Stimulated activated CD8-positive, alpha-beta memory T cell treated with anti-CD3 and anti-CD28 coated beads, Interleukin-12 subunit alpha, Interleukin-12 subunit beta, amount 100 ng/mL, for 1 hour (primary cell): Measurements from ENCODE around the gene PIM1.

Experiments used
- DNase-seq: peaks from one replicate; pipeline ENCODE4 v3.0.0-alpha.2; 2020; ENCODE audit warnings: low read depth

PIM1 gene

DNA sequence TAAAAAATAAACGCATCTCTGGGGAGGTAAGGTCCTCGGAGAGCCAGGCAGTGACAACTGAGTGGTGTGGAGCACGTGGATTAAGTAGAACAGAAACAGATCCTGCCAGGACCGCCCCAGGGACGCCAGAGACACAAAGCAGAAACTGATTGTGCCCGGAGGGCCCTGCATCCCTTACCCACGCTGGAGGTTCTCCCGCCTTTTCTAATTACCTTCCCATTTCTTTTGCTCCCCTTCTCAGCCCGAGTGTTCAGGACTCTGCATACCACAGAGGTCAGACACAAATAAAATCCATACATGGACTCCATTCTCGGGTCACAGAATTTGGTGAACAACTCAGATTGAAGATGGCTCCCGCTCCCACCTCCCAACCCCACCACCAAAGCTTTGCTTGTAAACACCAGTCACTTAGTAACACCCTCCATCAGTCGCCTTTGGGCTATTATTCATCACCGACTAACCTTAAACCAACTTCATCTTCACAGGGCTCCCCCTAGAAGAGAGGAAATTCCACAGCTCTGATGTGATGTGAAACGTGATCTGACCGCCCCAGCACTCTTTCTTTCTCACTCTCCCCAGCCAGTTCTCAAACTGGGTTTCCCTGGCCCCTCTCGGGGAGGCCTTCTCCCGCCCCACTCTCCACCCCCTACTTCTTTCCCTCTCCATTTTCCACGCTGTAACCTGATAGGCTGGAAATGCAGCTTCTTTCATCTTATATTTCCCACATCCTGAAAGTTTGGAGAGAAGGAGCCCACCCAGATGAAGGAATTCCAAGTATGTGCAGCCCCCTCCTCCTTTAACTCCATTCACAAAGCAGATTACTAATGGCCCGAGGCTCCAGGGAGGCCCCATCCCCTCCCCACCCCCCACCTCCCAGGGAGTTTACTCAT is 32.5 kb upstream of the PIM1 start:
- no peak for DNase-seq

GRCh38 chr6:37138856-37139229 is 31.1 kb upstream of the PIM1 start:
- no peak for DNase-seq

GRCh38 chr6:37139230-37139962 is 30.6 kb upstream of the PIM1 start:
- DNase-seq, result no peak

DNA sequence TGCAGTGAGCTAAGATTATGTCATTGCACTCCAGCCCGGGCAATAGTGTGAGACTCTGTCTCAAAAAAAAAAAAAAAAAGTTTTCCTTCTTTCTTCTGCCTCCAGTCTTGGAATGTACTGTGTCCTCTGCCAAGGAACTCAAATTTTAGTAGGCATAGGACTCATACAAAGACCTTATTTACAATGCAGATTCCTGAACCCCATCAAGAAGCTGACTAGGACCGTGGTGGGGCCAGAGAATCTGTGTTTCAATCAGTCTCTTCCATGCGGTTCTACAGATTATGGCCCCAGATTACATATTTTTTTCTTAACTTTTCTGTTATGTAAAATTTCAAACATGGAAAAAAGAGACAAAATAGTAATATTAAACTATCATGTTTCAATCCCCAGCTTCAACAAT is 29.8 kb upstream of the PIM1 start:
- no peak for DNase-seq

DNA sequence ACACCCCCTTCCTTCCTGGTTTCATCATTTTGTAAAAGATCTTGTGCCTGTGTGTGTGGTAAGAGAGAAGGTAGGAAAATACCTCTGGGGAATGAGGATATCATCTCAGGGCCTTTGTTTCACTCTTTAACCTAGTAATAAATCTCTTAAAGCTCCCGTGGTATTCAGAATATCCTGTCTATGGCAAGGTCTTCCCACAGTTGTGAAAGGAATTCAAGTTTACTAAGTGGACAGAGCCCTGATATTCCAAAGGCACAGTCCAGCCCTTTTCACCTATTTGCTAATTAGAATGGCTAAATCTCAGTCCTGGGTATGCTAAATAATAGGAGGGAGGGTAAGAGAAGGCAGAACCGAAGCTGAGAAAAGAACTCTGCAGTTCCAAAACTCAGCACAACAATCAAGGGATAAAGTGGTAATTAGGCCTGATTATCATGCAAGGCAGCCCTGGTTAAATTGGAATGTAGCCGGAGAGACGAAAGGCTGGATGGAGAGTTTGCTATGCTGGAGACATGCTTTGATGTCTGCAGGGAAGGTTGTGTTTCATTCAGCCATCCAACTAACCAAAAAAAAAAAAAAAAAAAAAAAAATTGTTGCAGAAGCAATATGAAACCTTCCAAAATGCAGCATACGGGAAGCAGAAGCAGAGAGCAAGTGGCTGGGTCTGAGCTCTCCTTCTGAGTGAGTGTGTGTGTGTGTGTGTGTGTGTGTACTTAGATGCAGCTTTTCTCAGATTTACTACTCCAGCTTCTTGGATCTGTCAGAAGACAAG is 28.5 kb upstream of the PIM1 start:
- no peak for DNase-seq

- DNase-seq, result no peak
Observed at GRCh38 chr6:37142050-37142614, 27.8 kb upstream of the PIM1 start.

- DNase-seq, result no peak
Observed at GRCh38 chr6:37143585-37143984, 26.4 kb upstream of the PIM1 start.

DNA sequence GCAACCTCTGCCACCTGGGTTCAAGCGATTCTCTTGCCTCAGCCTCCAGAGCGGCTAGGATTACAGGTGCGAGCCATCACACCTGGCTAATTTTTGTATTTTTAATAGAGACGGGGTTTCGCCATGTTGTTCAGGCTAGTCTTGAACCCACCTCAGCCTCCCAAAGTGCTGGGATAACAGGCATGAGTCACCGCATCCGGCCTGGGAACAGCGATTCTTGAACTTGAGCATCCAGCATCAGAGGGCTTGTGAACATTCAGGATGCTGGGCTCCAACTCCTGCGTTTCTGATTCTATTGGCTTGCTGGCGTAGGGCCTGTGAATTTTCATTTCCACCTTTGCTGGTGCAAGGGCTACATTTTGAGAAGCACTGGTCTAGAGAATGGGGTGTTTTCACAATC is 24.5 kb upstream of the PIM1 start:
- no peak for DNase-seq

DNA sequence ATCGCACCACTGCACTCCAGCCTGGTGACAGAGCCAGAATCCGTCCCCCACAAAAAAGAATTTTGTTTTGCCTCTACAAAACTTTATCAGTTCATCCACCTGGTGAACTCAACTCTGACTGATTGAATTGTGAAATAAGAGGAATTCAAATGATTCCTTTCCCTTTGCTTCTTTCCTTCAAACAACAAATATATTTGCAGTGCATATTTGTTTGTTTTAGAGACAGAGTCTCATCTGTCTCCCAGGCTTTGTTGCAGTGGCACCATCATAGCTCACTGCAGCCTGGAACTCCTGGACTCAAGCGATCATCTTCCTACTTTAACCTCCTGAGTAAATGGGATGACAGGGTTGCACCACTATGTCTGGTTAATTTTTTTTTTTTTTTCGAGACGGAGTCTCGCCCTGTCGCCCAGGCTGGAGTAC is 23.2 kb upstream of the PIM1 start:
- DNase-seq, result no peak

- DNase-seq, result no peak
Observed at GRCh38 chr6:37149745-37150144, 20.2 kb upstream of the PIM1 start.

DNA sequence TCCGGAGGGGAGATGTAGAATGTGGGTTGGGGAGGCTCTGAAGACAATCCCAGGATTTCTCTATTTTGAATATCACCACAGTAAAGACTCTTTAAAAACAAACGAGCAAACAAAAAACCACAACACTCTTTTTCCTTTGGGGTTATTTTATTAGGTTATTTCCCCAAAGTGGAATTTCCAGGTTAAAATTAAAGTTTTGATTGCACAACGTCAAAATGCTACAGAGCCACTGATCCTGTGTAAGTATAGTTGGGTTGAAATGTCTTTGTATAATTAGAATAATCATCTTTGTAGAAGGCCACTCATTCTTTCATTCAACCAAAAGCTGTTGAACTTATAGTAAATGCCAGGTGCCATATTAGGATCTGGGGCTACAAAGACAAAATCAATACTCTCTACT is 19.6 kb upstream of the PIM1 start:
- DNase-seq, result no peak

DNA sequence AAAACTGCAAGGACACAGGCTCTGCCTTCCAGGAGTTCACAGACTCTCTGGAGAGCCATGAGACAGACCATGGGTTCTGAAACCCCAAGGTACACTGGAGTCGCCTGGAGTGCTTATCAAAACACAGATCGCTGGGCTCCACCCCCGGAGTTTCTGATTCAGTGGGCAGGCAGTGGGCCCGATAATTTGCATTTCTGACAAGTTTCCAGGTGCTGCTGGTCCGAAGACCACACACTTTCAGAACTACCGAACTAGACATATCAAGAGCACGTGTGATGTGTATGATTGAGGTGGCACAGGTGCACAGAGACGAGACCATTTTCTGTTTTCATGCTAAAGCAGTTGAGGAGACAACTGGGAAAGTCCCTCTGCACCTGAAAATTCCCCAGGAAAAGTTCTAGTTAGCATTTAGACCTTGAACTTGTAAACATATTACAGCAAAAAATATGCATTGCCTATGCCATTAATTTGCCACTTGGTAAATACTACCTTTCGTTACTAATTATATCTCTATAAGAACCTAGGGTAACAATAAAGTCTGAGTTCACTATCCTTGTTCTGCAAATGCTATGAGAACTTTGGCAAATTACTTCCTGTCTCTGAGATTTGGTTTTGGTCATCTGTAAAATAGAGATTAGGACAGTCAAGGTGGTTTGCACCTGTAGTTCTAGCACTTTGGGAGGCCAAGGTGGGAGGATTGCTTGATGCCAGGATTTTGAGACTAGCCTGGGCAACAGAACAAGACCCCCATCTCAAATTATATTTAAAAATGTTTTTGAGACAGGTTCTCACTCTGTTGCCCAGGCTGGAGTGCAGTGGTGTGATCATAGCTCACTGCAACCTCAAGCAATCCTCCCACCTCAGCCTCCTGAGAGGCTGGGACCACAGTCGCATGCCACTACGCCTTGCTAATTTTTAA is 14.3 kb upstream of the PIM1 start:
- no peak for DNase-seq

DNA sequence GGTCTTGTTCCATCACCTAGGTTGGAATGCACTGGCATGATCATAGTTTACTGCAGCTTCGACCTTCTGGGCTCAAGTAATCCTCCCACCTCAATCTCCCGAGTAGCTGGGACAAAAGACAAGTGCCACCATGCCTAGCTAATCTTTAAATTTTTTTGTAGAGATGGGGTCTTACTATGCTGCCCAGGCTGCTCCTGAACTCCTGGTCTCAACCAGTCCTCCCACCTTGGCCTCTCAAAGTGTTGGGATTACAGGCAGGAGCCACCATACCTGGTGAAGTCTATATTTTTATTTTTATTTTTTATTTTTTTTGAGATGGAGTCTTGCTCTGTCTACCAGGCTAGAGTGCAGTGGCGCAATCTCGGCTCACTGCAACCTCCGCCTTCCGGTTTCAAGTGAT is 11.4 kb upstream of the PIM1 start:
- no peak for DNase-seq

GRCh38 chr6:37160922-37161778 is 8.8 kb upstream of the PIM1 start:
- no peak for DNase-seq

DNA sequence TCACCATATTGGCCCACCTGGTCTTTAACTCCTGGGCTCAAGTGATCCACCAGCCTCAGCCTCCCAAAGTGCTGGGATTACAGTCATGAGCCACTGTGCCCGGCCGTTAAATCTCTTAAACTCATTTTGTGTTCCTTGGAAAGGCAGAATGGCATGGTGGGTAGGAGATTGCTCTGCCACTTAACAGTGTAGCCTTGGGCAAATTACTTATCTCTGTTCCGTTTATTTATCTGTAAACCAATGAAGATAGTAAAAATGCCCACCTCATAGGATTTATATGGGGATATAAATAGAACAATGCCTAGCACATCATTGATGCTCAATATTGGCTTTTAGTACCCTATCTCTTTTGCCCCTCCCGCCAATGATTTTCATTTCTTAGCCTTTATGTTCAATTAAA is 7.2 kb upstream of the PIM1 start:
- no peak for DNase-seq

DNA sequence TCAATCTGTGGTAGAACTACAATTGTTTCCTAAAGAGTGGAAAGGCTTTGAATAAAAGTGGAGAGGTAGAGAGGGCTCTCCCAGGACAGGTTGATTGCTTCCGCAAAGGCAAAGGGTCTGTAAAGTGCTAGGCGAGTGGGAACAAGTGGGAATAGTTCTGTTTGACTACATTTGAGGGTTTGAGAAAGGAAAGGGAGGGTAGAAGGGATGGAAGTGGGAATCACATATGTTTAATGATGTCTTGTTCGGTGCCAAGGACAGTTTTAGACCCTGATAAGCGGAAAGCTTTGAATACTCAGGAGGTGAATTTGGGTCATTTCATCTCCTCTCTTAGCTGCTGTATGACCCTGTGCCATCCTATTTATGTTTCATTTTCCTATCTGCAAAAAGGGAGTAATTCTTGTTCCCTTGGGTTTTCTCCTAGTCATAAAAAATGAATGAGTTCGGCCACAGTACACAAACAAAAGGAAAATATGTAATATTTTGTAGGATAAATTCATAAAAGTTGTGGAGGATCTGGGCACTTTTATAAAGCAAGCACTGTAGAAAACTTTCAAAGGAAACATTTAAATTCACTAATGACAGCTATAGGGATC is 1.7 kb upstream of the PIM1 start:
- DNase-seq, result no peak

- no peak for DNase-seq
Observed at GRCh38 chr6:37168811-37169495, 999 bp upstream of the PIM1 start.

DNA sequence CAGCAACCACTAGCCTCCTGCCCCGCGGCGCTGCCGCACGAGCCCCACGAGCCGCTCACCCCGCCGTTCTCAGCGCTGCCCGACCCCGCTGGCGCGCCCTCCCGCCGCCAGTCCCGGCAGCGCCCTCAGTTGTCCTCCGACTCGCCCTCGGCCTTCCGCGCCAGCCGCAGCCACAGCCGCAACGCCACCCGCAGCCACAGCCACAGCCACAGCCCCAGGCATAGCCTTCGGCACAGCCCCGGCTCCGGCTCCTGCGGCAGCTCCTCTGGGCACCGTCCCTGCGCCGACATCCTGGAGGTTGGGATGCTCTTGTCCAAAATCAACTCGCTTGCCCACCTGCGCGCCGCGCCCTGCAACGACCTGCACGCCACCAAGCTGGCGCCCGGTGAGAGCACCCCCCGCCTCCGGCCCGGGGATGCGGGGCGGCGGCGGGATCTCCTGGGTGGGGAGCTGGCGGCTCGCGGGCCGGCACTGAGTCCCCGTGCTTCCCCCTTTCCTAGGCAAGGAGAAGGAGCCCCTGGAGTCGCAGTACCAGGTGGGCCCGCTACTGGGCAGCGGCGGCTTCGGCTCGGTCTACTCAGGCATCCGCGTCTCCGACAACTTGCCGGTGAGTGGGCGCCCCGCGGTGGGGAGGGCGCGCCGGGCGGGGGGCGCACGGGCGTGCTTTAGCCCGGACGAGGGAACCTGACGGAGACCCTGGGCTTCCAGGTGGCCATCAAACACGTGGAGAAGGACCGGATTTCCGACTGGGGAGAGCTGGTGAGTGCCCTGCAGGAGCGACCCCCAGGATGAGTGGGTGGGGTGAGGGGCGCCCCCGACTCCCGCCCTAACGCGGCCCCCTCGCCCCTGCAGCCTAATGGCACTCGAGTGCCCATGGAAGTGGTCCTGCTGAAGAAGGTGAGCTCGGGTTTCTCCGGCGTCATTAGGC is 585 bp downstream of the PIM1 start:
- DNase-seq, result no peak
